SK-N-MC (cell line): ENCODE data around the gene ZNF385A.

Experiments used
- EZH2 ChIP-seq: fragments of 200-600 bp; sonication (generic); IDR thresholded peaks from one replicate; pipeline ENCODE4 v1.6.1; 2017; ENCODE audit warnings: antibody characterized with exemption
- POLR2AphosphoS5 ChIP-seq: IDR thresholded peaks from 2 replicates; pipeline ENCODE4 v1.6.1; 2012; ENCODE audit warnings: mild to moderate bottlenecking, low read depth, low read length, borderline replicate concordance

GRCh38 chr12:54372113-54372806 lies 12.3 kb downstream of the ZNF385A start:
- TF ChIP-seq POLR2AphosphoS5 (no peak), EZH2 (no peak)
